HG02852 (cell line): ENCODE results near the gene ZNF226.
A peak's percentile ranks its signal among the peaks of the same experiment; 100 is the strongest.
"Not testable (repeated sequence)": the region's sequence is repeated elsewhere in the genome, so short reads cannot be mapped to it uniquely, and the experiment has no call there.

ENCODE experiments used
- ATAC-seq: cut with Tn5 transposase; IDR thresholded peaks from one replicate; pipeline ENCODE4 v1.9.1; 2021; ENCODE audit warnings: mild to moderate bottlenecking, moderate library complexity; ENCODE audit not compliant: unreplicated experiment

Gene ZNF226

GRCh38 chr19:44207126-44207803, 42.4 kb downstream of the ZNF226 start:
- ATAC-seq = peak; percentile 75

GRCh38 chr19:44212250-44212865, 47.5 kb downstream of the ZNF226 start, which contains the start of gene ZNF227:
TSS of gene ZNF227 (plus strand) at chr19:44212532. CDS start at chr19:44217793, 5,261 bp downstream.
- peak; percentile 81 for ATAC-seq

- peak; percentile 12 for ATAC-seq
Observed at GRCh38 chr19:44212866-44213346, 48.0 kb downstream of the ZNF226 start.

- ATAC-seq = not testable (repeated sequence)
Observed at GRCh38 chr19:44219926-44220325, 55.0 kb downstream of the ZNF226 start.

GRCh38 chr19:44220761-44221160, 55.9 kb downstream of the ZNF226 start:
- ATAC-seq = not testable (repeated sequence)

- ATAC-seq = not testable (repeated sequence)
Observed at GRCh38 chr19:44221291-44221690, 56.4 kb downstream of the ZNF226 start.
